Kidney epithelial cell (primary cell): Measurements from ENCODE around the gene OBSCN. TPM values are rescaled to one million over a fixed set of nuclear protein-coding genes. Genes with fewer than 3 reads are reported as not detected.

ENCODE experiments used
- DNase-seq: peaks from one replicate; pipeline ENCODE4 v3.0.0-alpha.2; 2010; ENCODE audit warnings: low read depth
- H3K27me3 ChIP-seq: 2 replicates; pipeline ENCODE4 v1.6.0; 2011; ENCODE audit warnings: low read length; ENCODE audit not compliant: control insufficient read depth, insufficient read depth
- H3K36me3 ChIP-seq: 2 replicates; pipeline ENCODE4 v1.5.1; 2011; ENCODE audit warnings: low read length; ENCODE audit not compliant: control insufficient read depth, insufficient read depth
- H3K4me3 ChIP-seq: 2 replicates; pipeline ENCODE4 v1.5.1; 2011; ENCODE audit warnings: low read depth, mild to moderate bottlenecking, control low read depth, low read length
- CTCF ChIP-seq: IDR thresholded peaks from 2 replicates; pipeline ENCODE4 v1.5.1; 2011; ENCODE audit warnings: mild to moderate bottlenecking, moderate library complexity, low read length, control low read depth, inconsistent platforms; ENCODE audit not compliant: insufficient read depth, poor library complexity, severe bottlenecking
- total RNA-seq: library from RNA; depleted of rRNA; stranded (reverse); fragments of >200 nt; gene quantifications from 2 replicates; pipeline ENCODE4 v1.2.3, GENCODE V29; 2015

OBSCN gene
- total RNA-seq, 1 donor from 2014 or later, result 13.5 TPM

- Histone ChIP-seq H3K36me3 (no peaks in the 10 kb centered on the region), H3K4me3 (peak overlapping the region; percentile 64), H3K27me3 (no peaks in the 10 kb centered on the region)
- no peak for TF ChIP-seq CTCF
- DNase-seq, result no peak
These were observed 197.5 kb downstream of the OBSCN start for GRCh38 chr1:228405200-228405978.

GRCh38 chr1:228405979-228406228 is 198.1 kb downstream of the OBSCN start:
- Histone ChIP-seq H3K36me3 (no peaks in the 10 kb centered on the region), H3K4me3 (peak overlapping the region; percentile 64), H3K27me3 (no peaks in the 10 kb centered on the region)
- TF ChIP-seq CTCF, result no peak
- no peak for DNase-seq

GRCh38 chr1:228407106-228408040 is 199.5 kb downstream of the OBSCN start:
- Histone ChIP-seq H3K27me3 (no peaks in the 10 kb centered on the region), H3K36me3 (no peaks in the 10 kb centered on the region), H3K4me3 (peak overlapping the region; percentile 64)
- TF ChIP-seq CTCF, result no peak
- DNase-seq, result no peak

GRCh38 chr1:228408041-228408868 is 200.4 kb downstream of the OBSCN start:
- no peaks in the 10 kb centered on the region for H3K27me3 ChIP-seq
- TF ChIP-seq CTCF, result no peak
- no peak for DNase-seq
- H3K4me3 ChIP-seq, result no peak overlapping the region
- H3K36me3 ChIP-seq, result no peaks in the 10 kb centered on the region

GRCh38 chr1:228408869-228409805 is 201.3 kb downstream of the OBSCN start:
- TF ChIP-seq CTCF, result no peak
- Histone ChIP-seq H3K4me3 (no peak overlapping the region), H3K27me3 (no peaks in the 10 kb centered on the region), H3K36me3 (no peaks in the 10 kb centered on the region)
- no peak for DNase-seq
